ENCODE results near the gene MECP2. TPM values are rescaled to one million over a fixed set of nuclear protein-coding genes. Genes with fewer than 3 reads are reported as not detected.

Gene MECP2
- total and polyA plus RNA-seq, 12 donors, result 16.9 to 67.7 (median 53.2) TPM

DNA sequence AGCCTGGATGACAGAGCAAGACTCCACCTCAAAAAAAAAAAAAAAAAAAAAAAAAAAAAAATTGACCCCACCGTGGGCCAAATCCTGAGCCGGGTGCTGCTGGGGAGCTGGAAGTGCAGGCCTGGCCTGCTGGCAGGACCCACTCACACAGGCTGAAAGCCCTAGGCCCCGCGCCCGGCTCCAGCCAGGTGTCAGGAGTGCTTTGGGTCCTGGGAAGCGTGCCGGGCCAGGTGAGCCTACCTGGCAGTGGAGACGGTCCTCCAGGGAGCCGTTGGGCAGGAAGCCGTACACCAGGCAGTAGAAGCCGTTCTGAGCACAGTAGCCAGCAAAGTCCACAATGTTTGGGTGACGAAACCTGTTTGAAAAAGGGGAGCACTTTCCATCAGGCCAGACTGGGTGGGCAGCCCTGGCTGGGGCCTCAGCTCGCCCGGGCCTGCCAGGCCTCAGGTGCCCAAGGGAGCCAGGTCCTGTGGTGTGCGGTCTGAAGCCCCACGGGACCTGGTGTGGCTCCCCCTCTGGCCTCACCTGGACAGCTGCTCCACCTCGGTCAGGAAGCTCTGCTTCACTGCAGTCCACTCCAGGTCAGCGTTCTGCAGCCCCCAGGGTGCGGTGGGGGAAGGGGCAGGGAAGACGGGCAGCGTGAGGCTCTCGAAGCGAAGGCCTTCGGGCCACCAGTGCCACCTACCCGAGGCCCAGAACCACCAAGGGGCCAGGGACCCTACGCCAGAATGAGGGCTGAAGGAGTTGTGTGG lies 79.6 kb downstream of the MECP2 start:
- TF ChIP-seq, protein P1, sequence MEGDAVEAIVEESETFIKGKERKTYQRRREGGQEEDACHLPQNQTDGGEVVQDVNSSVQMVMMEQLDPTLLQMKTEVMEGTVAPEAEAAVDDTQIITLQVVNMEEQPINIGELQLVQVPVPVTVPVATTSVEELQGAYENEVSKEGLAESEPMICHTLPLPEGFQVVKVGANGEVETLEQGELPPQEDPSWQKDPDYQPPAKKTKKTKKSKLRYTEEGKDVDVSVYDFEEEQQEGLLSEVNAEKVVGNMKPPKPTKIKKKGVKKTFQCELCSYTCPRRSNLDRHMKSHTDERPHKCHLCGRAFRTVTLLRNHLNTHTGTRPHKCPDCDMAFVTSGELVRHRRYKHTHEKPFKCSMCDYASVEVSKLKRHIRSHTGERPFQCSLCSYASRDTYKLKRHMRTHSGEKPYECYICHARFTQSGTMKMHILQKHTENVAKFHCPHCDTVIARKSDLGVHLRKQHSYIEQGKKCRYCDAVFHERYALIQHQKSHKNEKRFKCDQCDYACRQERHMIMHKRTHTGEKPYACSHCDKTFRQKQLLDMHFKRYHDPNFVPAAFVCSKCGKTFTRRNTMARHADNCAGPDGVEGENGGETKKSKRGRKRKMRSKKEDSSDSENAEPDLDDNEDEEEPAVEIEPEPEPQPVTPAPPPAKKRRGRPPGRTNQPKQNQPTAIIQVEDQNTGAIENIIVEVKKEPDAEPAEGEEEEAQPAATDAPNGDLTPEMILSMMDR (IDR thresholded peaks at IDR 0.05), result no peak
- TF ChIP-seq POLR2A (IDR thresholded peaks at IDR 0.05), result no peak
- intact Hi-C loops (cut with DNase I), result no loop called here
- peaks cover 0 to 27% of the 10 kb centered on the region in 2 donors for H3K4me1 ChIP-seq (replicated peaks in 1 of 2)
- 83 to 90% (median 87%) methylated on average over 10 to 26 of the region's 26 CpGs for WGBS, 4 donors
- H3K4me3 ChIP-seq, result peak overlapping the region in 1 of 4 donors; percentile 63
- H3K27ac ChIP-seq, result peak overlapping the region in 1 of 5 donors; percentile 97
- DNase-seq, result no peak
- peaks cover 4% of the 10 kb centered on the region for H3K27me3 ChIP-seq
- peaks cover 0 to 21% of the 10 kb centered on the region in 2 donors for H3K36me3 ChIP-seq (replicated peaks in 1 of 2)
- H3K9me3 ChIP-seq (replicated peaks in 1 of 3), result no peaks in the 10 kb centered on the region

- Histone ChIP-seq H3K9me3 (replicated peaks in 1 of 3) (no peaks in the 10 kb centered on the region), H3K4me3 (no peak overlapping the region), H3K36me3 (replicated peaks in 1 of 2) (peaks cover 0 to 21% of the 10 kb centered on the region in 2 donors), H3K27me3 (peaks cover 4% of the 10 kb centered on the region), H3K27ac (no peak overlapping the region), H3K4me1 (replicated peaks in 1 of 2) (peaks cover 0 to 31% of the 10 kb centered on the region in 2 donors)
- TF ChIP-seq POLR2A (IDR thresholded peaks at IDR 0.05), result no peak
- TF ChIP-seq, protein P1 (IDR thresholded peaks at IDR 0.05), result no peak
- no peak for DNase-seq
- WGBS, 4 donors, result 84 to 94% (median 84%) methylated on average over 10 to 24 of the region's 24 CpGs; no CpG with 5 or more reads in 1 of the 4 donors
- intact Hi-C loops (cut with DNase I), result no loop called here
Observed at GRCh38 chrX:154016366-154017076, 81.0 kb downstream of the MECP2 start.

GRCh38 chrX:154015581-154016264 lies 81.8 kb downstream of the MECP2 start:
- peaks cover 0 to 21% of the 10 kb centered on the region in 2 donors for H3K36me3 ChIP-seq (replicated peaks in 1 of 2)
- 26 to 77% (median 73%) methylated on average over 2 to 16 of the region's 16 CpGs for WGBS, 4 donors
- intact Hi-C loops (cut with DNase I), result no loop called here

More at GRCh38 chrX:154015581-154016264, 81.8 kb downstream of the MECP2 start:
- TF ChIP-seq POLR2A (IDR thresholded peaks at IDR 0.05), result no peak
- TF ChIP-seq, protein P1 (IDR thresholded peaks at IDR 0.05), result no peak
- no peak overlapping the region for H3K27ac ChIP-seq
- no peak for DNase-seq
- no peak overlapping the region for H3K4me3 ChIP-seq
- peaks cover 0 to 24% of the 10 kb centered on the region in 2 donors for H3K4me1 ChIP-seq (replicated peaks in 1 of 2)
- H3K27me3 ChIP-seq, result peaks cover 4% of the 10 kb centered on the region
- no peaks in the 10 kb centered on the region for H3K9me3 ChIP-seq (replicated peaks in 1 of 3)
